ENCODE data around the gene TGIF1. TPM values are rescaled to one million over a fixed set of nuclear protein-coding genes. Genes with fewer than 3 reads are reported as not detected.
"Not testable (repeated sequence)": the region's sequence is repeated elsewhere in the genome, so short reads cannot be mapped to it uniquely, and the experiment has no call there.

Gene TGIF1
- total and polyA plus RNA-seq, 7 experiments from 2014 or later = 15.4 to 88.7 (median 63.5) TPM

DNA sequence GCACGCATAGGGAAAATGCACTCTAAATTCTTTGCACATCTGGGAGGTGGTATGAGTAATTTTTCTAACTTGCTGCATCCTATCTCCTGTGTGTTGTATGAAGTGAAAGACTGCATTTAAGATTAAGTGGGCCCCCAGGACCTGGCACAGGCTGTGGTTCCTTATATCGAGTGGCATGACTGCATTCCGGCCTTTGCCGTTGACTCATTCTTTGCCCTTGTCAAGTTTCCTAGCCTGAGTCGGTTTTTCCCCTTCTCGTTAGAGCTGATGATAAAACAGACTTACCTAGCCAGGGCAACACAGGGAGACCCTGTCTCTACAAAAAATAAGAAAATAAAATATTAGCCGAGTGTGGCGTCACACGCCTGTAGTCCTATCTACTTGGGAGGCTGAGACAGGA, 37.4 kb upstream of the TGIF1 start:
- H3K27ac ChIP-seq (ENCODE audit: low read depth, low read length); ATAC-seq; H3K4me1 ChIP-seq (ENCODE audit: control insufficient read depth in 2 of 2, insufficient read depth in 2 of 2, low read length in 2 of 2); H3K9me3 ChIP-seq (ENCODE audit: control insufficient read depth in 2 of 3, low read length in 3 of 3); H3K36me3 Mint-ChIP-seq; H3K36me3 ChIP-seq (ENCODE audit: control insufficient read depth in 2 of 3, insufficient read depth in 3 of 3, low read length in 3 of 3); H3K9me3 Mint-ChIP-seq; H3K27me3 Mint-ChIP-seq; H3K27me3 ChIP-seq (ENCODE audit: control insufficient read depth in 2 of 2, insufficient read depth in 2 of 2, low read length in 2 of 2); CTCF ChIA-PET; H3K4me3 ChIP-seq (ENCODE audit: low read length); DNase-seq: not testable (repeated sequence)
- intact Hi-C loops (cut with micrococcal nuclease) = loop anchor here in 1 of 2 donors (1.0 kb wide), 1 partner anchor 36 kb away; no protein-coding TSS in a partner anchor
- Mint-ChIP-seq H3K4me1 (peaks cover 0 to 16% (median 7%) of the 10 kb centered on the region in 7 donors), H3K4me3 (peak overlapping the region in 9 of 10 donors; percentile 19 to 78 (median 58)), H3K27ac (peak overlapping the region in 1 of 9 donors; percentile 77)
- POLR2A ChIA-PET = interaction anchor here (1.9 kb wide), 1 partner anchor 36 kb away, joined by 12 read pairs; no protein-coding TSS in a partner anchor

DNA sequence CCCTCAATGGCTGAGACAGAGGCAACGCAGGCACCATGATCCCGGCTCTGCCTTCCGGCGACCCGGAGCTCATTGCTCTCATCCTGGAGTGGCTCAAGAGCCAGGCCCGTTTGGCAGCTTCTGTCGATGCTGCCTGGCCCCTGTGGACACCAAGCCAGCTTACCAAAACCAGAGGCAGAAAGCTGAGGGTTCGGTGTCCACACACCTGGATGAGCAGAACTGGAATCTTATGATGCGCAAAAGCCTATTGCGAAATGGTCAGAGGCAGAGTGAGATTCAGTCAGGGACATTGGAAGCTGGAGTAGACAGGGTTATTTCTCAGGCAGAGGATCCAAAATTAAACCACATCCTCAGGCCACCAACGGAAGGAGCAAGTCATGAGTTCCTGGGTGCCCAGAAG, 34.9 kb upstream of the TGIF1 start:
- no peaks in the 10 kb centered on the region for H3K27me3 Mint-ChIP-seq
- no peaks in the 10 kb centered on the region for H3K36me3 Mint-ChIP-seq
- DNase-seq = no peak
- Histone ChIP-seq H3K27ac (ENCODE audit: low read depth, low read length) (no peak overlapping the region), H3K4me3 (ENCODE audit: low read length) (no peak overlapping the region), H3K36me3 (ENCODE audit: control insufficient read depth in 2 of 3, insufficient read depth in 3 of 3, low read length in 3 of 3) (no peaks in the 10 kb centered on the region), H3K4me1 (ENCODE audit: control insufficient read depth in 2 of 2, insufficient read depth in 2 of 2, low read length in 2 of 2) (peaks cover 0 to 6% of the 10 kb centered on the region in 2 donors), H3K9me3 (ENCODE audit: control insufficient read depth in 2 of 3, low read length in 3 of 3) (no peaks in the 10 kb centered on the region), H3K27me3 (ENCODE audit: control insufficient read depth in 2 of 2, insufficient read depth in 2 of 2, low read length in 2 of 2) (no peaks in the 10 kb centered on the region)
- H3K4me1 Mint-ChIP-seq = peaks cover 0 to 16% (median 7%) of the 10 kb centered on the region in 7 donors
- intact Hi-C loops (cut with micrococcal nuclease) = no loop called here
- no peak for ATAC-seq
- peaks cover 0 to 5% (median 0%) of the 10 kb centered on the region in 11 donors for H3K9me3 Mint-ChIP-seq
- ChIA-PET POLR2A (no interaction called here), CTCF (no interaction called here)
- H3K4me3 Mint-ChIP-seq = no peak overlapping the region
- no peak overlapping the region for H3K27ac Mint-ChIP-seq

DNA sequence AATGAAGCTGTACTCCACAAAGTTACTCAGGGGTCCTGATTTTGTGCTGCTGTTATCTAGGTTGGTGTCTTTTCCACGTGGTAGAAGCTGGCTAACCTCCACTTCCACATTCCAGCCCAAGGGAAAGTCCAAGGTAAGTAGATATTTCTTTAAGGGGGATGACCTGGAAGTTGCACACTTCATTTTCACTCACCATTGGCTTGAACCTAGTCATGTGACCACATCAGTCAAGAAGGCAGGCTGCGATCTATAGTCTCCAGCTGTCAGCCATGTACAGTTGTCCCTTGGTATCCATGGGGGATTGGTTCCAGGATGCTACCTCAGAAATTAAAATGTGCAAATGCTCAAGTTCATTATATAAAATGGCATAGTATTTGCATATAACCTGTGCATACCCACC, 31.9 kb upstream of the TGIF1 start:
- Mint-ChIP-seq H3K4me1 (no peaks in the 10 kb centered on the region), H3K4me3 (no peak overlapping the region), H3K27ac (no peak overlapping the region), H3K36me3 (no peaks in the 10 kb centered on the region), H3K9me3 (peaks cover 0 to 5% (median 0%) of the 10 kb centered on the region in 11 donors), H3K27me3 (no peaks in the 10 kb centered on the region)
- DNase-seq (no peak), ATAC-seq (no peak)
- ChIA-PET POLR2A (no interaction called here), CTCF (interaction anchor here (0.8 kb wide), 1 partner anchor 13 kb away, joined by 3 read pairs; no protein-coding TSS in a partner anchor)
- no peaks in the 10 kb centered on the region for H3K27me3 ChIP-seq (ENCODE audit: control insufficient read depth in 2 of 2, insufficient read depth in 2 of 2, low read length in 2 of 2)
- no peaks in the 10 kb centered on the region for H3K36me3 ChIP-seq (ENCODE audit: control insufficient read depth in 2 of 3, insufficient read depth in 3 of 3, low read length in 3 of 3)
- no peak overlapping the region for H3K4me3 ChIP-seq (ENCODE audit: low read length)
- no peak overlapping the region for H3K27ac ChIP-seq (ENCODE audit: low read depth, low read length)
- intact Hi-C loops (cut with micrococcal nuclease) = no loop called here
- H3K4me1 ChIP-seq (ENCODE audit: control insufficient read depth in 2 of 2, insufficient read depth in 2 of 2, low read length in 2 of 2) = no peaks in the 10 kb centered on the region
- H3K9me3 ChIP-seq (ENCODE audit: control insufficient read depth in 2 of 3, low read length in 3 of 3) = no peaks in the 10 kb centered on the region

DNA sequence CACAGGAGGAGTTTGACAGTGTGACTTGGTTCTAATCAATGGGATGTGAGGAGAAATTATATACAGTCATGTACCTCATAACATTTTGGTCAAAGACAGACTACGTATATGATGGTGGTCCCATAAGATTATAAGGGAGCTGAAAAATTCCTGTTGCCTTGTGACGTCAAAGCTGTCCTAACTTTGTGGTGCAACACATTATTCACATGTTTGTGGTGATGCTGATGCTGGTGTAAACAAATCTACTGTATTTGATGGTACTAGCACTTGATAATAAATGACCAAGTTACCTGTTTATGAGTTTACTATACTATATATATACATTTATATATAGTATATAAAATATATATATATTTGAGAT, 29.1 kb upstream of the TGIF1 start:
- no peak overlapping the region for H3K4me3 Mint-ChIP-seq
- no peaks in the 10 kb centered on the region for H3K4me1 Mint-ChIP-seq

DNA sequence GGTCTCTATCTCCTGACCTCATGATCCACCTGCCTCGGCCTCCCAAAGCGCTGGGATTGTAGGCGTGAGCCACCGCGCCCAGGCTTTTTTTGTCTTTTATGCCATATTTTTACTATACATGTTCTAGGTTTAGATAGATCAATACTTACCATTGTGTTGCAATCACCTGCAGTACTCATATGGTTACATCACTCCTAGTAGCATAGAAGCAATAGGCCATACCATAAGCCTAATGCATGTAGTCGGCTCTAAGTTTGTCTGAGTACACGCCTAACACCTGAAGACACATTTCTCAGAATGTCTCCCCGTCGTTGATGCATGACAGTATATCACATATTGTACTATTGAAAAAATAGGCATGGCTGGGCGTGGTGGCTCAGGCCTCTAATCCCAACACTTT, 27.1 kb upstream of the TGIF1 start:
- Mint-ChIP-seq H3K27ac (no peak overlapping the region), H3K4me1 (no peaks in the 10 kb centered on the region), H3K9me3 (peaks cover 0 to 4% (median 0%) of the 10 kb centered on the region in 11 donors), H3K4me3 (no peak overlapping the region), H3K27me3 (no peaks in the 10 kb centered on the region), H3K36me3 (no peaks in the 10 kb centered on the region)
- ATAC-seq (no peak), DNase-seq (no peak)
- intact Hi-C loops (cut with micrococcal nuclease) = no loop called here
- H3K27me3 ChIP-seq (ENCODE audit: control insufficient read depth in 2 of 2, insufficient read depth in 2 of 2, low read length in 2 of 2) = no peaks in the 10 kb centered on the region
- no peaks in the 10 kb centered on the region for H3K36me3 ChIP-seq (ENCODE audit: control insufficient read depth in 2 of 3, insufficient read depth in 3 of 3, low read length in 3 of 3)
- no peak overlapping the region for H3K27ac ChIP-seq (ENCODE audit: low read depth, low read length)
- H3K9me3 ChIP-seq (ENCODE audit: control insufficient read depth in 2 of 3, low read length in 3 of 3) = no peaks in the 10 kb centered on the region
- no peak overlapping the region for H3K4me3 ChIP-seq (ENCODE audit: low read length)
- CTCF ChIA-PET = no interaction called here
- POLR2A ChIA-PET = no interaction called here
- H3K4me1 ChIP-seq (ENCODE audit: control insufficient read depth in 2 of 2, insufficient read depth in 2 of 2, low read length in 2 of 2) = no peaks in the 10 kb centered on the region

More for the DNA sequence above, 29.1 kb upstream of the TGIF1 start:
- ATAC-seq = no peak
- POLR2A ChIA-PET = no interaction called here
- CTCF ChIA-PET = no interaction called here
- intact Hi-C loops (cut with micrococcal nuclease) = no loop called here
- Mint-ChIP-seq H3K27ac (no peak overlapping the region), H3K9me3 (peaks cover 0 to 5% (median 0%) of the 10 kb centered on the region in 11 donors), H3K36me3 (no peaks in the 10 kb centered on the region), H3K27me3 (no peaks in the 10 kb centered on the region)
- DNase-seq = no peak
- Histone ChIP-seq H3K4me3 (ENCODE audit: low read length) (no peak overlapping the region), H3K9me3 (ENCODE audit: control insufficient read depth in 2 of 3, low read length in 3 of 3) (no peaks in the 10 kb centered on the region), H3K4me1 (ENCODE audit: control insufficient read depth in 2 of 2, insufficient read depth in 2 of 2, low read length in 2 of 2) (no peaks in the 10 kb centered on the region), H3K27me3 (ENCODE audit: control insufficient read depth in 2 of 2, insufficient read depth in 2 of 2, low read length in 2 of 2) (no peaks in the 10 kb centered on the region), H3K27ac (ENCODE audit: low read depth, low read length) (no peak overlapping the region), H3K36me3 (ENCODE audit: control insufficient read depth in 2 of 3, insufficient read depth in 3 of 3, low read length in 3 of 3) (no peaks in the 10 kb centered on the region)

DNA sequence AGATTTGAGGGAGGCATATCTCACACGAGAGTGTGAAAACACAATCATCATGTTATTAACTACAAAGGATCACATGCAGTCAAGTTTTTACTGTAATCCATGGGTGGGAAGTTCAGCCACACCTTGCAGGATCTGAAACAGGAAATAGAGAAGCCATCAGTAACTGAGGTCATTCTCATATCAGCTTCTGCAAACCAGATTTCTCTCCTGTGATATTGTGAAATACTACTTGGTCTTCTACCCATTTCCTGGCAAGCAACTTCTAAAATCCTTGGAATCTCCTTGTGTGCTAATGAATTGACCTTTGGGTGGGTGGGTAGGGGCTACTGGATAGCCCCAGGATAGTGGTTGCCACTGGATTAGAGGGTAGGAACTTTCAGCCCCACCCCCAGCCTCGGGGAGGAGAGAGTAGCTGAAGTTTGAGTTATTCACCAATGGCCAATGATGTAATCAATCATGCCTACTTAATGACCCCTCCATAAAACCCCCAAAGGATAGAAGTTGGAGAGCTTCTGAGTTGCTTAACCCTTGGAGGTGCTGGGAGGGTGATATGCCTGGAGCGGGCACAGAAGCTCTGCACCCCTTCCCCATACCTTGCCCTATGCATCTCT, 25.6 kb upstream of the TGIF1 start:
- Mint-ChIP-seq H3K4me3 (no peak overlapping the region), H3K4me1 (no peaks in the 10 kb centered on the region), H3K9me3 (peaks cover 0 to 4% (median 0%) of the 10 kb centered on the region in 11 donors), H3K27me3 (no peaks in the 10 kb centered on the region), H3K36me3 (no peaks in the 10 kb centered on the region), H3K27ac (no peak overlapping the region)
- ChIA-PET CTCF (no interaction called here), POLR2A (no interaction called here)
- no peak overlapping the region for H3K4me3 ChIP-seq (ENCODE audit: low read length)
- intact Hi-C loops (cut with micrococcal nuclease) = no loop called here
- H3K36me3 ChIP-seq (ENCODE audit: control insufficient read depth in 2 of 3, insufficient read depth in 3 of 3, low read length in 3 of 3) = no peaks in the 10 kb centered on the region
- no peak overlapping the region for H3K27ac ChIP-seq (ENCODE audit: low read depth, low read length)
- H3K9me3 ChIP-seq (ENCODE audit: control insufficient read depth in 2 of 3, low read length in 3 of 3) = no peaks in the 10 kb centered on the region
- H3K27me3 ChIP-seq (ENCODE audit: control insufficient read depth in 2 of 2, insufficient read depth in 2 of 2, low read length in 2 of 2) = no peaks in the 10 kb centered on the region
- H3K4me1 ChIP-seq (ENCODE audit: control insufficient read depth in 2 of 2, insufficient read depth in 2 of 2, low read length in 2 of 2) = no peaks in the 10 kb centered on the region
- ATAC-seq (no peak), DNase-seq (no peak)

DNA sequence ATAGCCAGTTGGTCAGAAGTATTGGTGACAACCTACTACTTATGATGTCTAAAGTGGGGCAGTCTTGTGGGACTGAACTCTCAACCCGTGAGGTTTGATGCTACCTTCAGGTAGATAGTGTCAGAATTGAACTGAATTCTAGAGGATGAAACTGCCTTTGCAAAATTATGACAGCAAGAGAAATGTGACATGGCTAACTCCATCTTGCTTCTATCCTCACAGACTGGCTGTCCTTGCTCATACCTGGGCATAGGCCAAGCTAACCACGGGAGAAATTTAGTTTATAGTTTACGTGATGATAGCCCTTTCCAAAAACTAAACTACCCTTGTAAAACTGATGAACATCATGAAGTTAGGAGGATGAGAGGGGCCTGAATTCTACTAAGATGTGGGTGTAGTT, 24.9 kb upstream of the TGIF1 start:
- Histone ChIP-seq H3K4me1 (ENCODE audit: control insufficient read depth in 2 of 2, insufficient read depth in 2 of 2, low read length in 2 of 2) (no peaks in the 10 kb centered on the region), H3K27me3 (ENCODE audit: control insufficient read depth in 2 of 2, insufficient read depth in 2 of 2, low read length in 2 of 2) (no peaks in the 10 kb centered on the region), H3K27ac (ENCODE audit: low read depth, low read length) (no peak overlapping the region), H3K4me3 (ENCODE audit: low read length) (no peak overlapping the region), H3K36me3 (ENCODE audit: control insufficient read depth in 2 of 3, insufficient read depth in 3 of 3, low read length in 3 of 3) (no peaks in the 10 kb centered on the region), H3K9me3 (ENCODE audit: control insufficient read depth in 2 of 3, low read length in 3 of 3) (no peaks in the 10 kb centered on the region)
- Mint-ChIP-seq H3K36me3 (no peaks in the 10 kb centered on the region), H3K9me3 (peaks cover 0 to 4% (median 0%) of the 10 kb centered on the region in 11 donors), H3K27ac (peak overlapping the region in 1 of 9 donors; percentile 53), H3K27me3 (no peaks in the 10 kb centered on the region), H3K4me3 (no peak overlapping the region), H3K4me1 (no peaks in the 10 kb centered on the region)
- ATAC-seq (no peak), DNase-seq (no peak)
- intact Hi-C loops (cut with micrococcal nuclease) = no loop called here
- ChIA-PET CTCF (no interaction called here), POLR2A (no interaction called here)
